K562 (cell line): ENCODE results near the gene FANK1. TPM values are rescaled to one million over a fixed set of nuclear protein-coding genes. Genes with fewer than 3 reads are reported as not detected.

Experiments
- ATAC-seq: fragments of 200-7000 bp; cut with Tn5 transposase; 3 replicates; pipeline ENCODE4 v1.9.1; 2020; ENCODE audit warnings: moderate library complexity
- BruUV-seq: library from RNA; stranded (reverse); fragments of 400-500 nt; replicated peaks from 2 replicates; lab custom pipeline; 2021; lab: Mats Ljungman, UMichigan
- CTCF ChIA-PET: fragments of 300-600 bp; formaldehyde crosslinking; extraction: SDS; loops from one replicate; lab custom pipeline; 2021; ENCODE audit warnings: low intra/inter-chr PET ratio; lab: Yijun Ruan, JAX
- POLR2A ChIA-PET: fragments of 300-600, 350-650 bp; sonication (Branson Sonifier 250); formaldehyde crosslinking; extraction: SDS; loops from one replicate; lab custom pipeline; 2021; ENCODE audit warnings: antibody characterized with exemption, inconsistent platforms; lab: Yijun Ruan, JAX
- DNase-seq, 4 experiments: peaks; one replicate each; pipeline versions ENCODE4 v3.0.0 to v3.0.0-alpha.2; 2011 to 2018; ENCODE audit warnings: low spot score in 3 of 4, mixed read lengths in 3 of 4; ENCODE audit errors: extremely low read depth in 1 of 4
- FAIRE-seq: peaks from 2 replicates; lab custom pipeline; 2011; peaks lifted over from hg19 to GRCh38; lab: Jason Lieb, UNC
- H2AFZ ChIP-seq: 2 replicates; pipeline ENCODE4 v1.6.0; 2011; ENCODE audit warnings: low read depth, low read length, control low read depth, inconsistent platforms
- H3K27ac ChIP-seq: fragments of 200-600 bp; 3 replicates; pipeline ENCODE4 v1.8.0; 2011; ENCODE audit warnings: low read depth, mild to moderate bottlenecking, control low read depth, inconsistent platforms, low read length, moderate library complexity, mixed read lengths; ENCODE audit errors: extremely low read depth
- H3K27me3 ChIP-seq, 2 experiments: fragments of 300-600 bp in 1 of 2; 2 replicates in 1 of 2; 3 replicates in 1 of 2; pipeline versions ENCODE4 v1.6.0 to v1.8.0; 2011; ENCODE audit warnings: inconsistent platforms in 2 of 2, low read length in 2 of 2, mild to moderate bottlenecking in 1 of 2, mixed read lengths in 1 of 2, moderate library complexity in 1 of 2; ENCODE audit not compliant: control insufficient read depth in 2 of 2, insufficient read depth in 2 of 2
- H3K36me3 ChIP-seq: fragments of 300-600 bp; 3 replicates; pipeline ENCODE4 v1.8.0; 2011; ENCODE audit warnings: mild to moderate bottlenecking, low read length, inconsistent platforms; ENCODE audit not compliant: control insufficient read depth, insufficient read depth
- H3K4me1 ChIP-seq, 2 experiments: fragments of 200-600 bp in 1 of 2; replicated peaks in 1 of 2; 2 replicates in 1 of 2; 3 replicates in 1 of 2; pipeline versions ENCODE4 v1.5.1 to v1.8.0; 2011; ENCODE audit warnings: inconsistent platforms in 2 of 2, low read length in 2 of 2, mild to moderate bottlenecking in 1 of 2, mixed read lengths in 1 of 2, moderate library complexity in 1 of 2; ENCODE audit not compliant: control insufficient read depth in 2 of 2, insufficient read depth in 2 of 2
- H3K4me2 ChIP-seq: 2 replicates; pipeline ENCODE4 v1.6.1; 2011; ENCODE audit warnings: low read length, control low read depth, inconsistent platforms, mixed read lengths; ENCODE audit not compliant: insufficient read depth
- H3K4me3 ChIP-seq: fragments of 200-600 bp; sonication (generic), shearing (Covaris generic); 2 replicates; pipeline ENCODE4 v1.5.1; 2016; ENCODE audit warnings: control low read depth, inconsistent platforms
- H3K79me2 ChIP-seq: fragments of 200-600 bp; 3 replicates; pipeline ENCODE4 v1.8.0; 2011; ENCODE audit warnings: low read length, inconsistent platforms; ENCODE audit not compliant: control insufficient read depth, insufficient read depth
- H3K9ac ChIP-seq, 2 experiments: 2 replicates each; pipeline versions ENCODE4 v1.6.0 to v1.6.1; 2011; ENCODE audit warnings: low read depth in 2 of 2, low read length in 2 of 2, control low read depth in 1 of 2, inconsistent platforms in 1 of 2, mild to moderate bottlenecking in 1 of 2, mixed read lengths in 1 of 2; ENCODE audit not compliant: insufficient read depth in 1 of 2
- H3K9me1 ChIP-seq: one replicate; pipeline ENCODE4 v1.6.0; 2011; ENCODE audit warnings: inconsistent platforms, mild to moderate bottlenecking, low read length, moderate library complexity; ENCODE audit not compliant: control insufficient read depth, insufficient read depth
- H3K9me3 ChIP-seq: replicated peaks from 2 replicates; pipeline ENCODE4 v1.5.1; 2011; ENCODE audit warnings: low read depth, low read length, inconsistent platforms; ENCODE audit not compliant: control insufficient read depth, insufficient read depth
- H4K20me1 ChIP-seq: replicated peaks from 2 replicates; pipeline ENCODE4 v1.6.1; 2011; ENCODE audit warnings: low read length, inconsistent platforms, mixed read lengths; ENCODE audit not compliant: control insufficient read depth, insufficient read depth
- ARNT ChIP-seq, 2 experiments: fragments of 450-650 bp; IDR thresholded peaks; 2 replicates each; pipeline ENCODE4 v1.6.1; 2016; ENCODE audit warnings: mild to moderate bottlenecking in 1 of 2
- EP400 ChIP-seq: fragments of 450-650 bp; IDR thresholded peaks from 2 replicates; pipeline ENCODE4 v1.6.1; 2017; ENCODE audit warnings: antibody characterized with exemption, mild to moderate bottlenecking, moderate library complexity
- GTF2F1 ChIP-seq: IDR thresholded peaks from 2 replicates; pipeline ENCODE4 v1.6.1; 2011; ENCODE audit warnings: low read depth, low read length, improper control_type of control experiment
- KLF16 ChIP-seq: IDR thresholded peaks from 2 replicates; pipeline ENCODE4 v1.6.1; 2016; ENCODE audit warnings: antibody characterized with exemption
- PURB ChIP-seq: sonication (generic); formaldehyde crosslinking; IDR thresholded peaks from 2 replicates; pipeline ENCODE4 v1.9.0; 2021; ENCODE audit warnings: low read depth, mild to moderate bottlenecking, missing genetic modification reagents
- RAD21 ChIP-seq, 2 experiments: fragments of 250-450 bp in 1 of 2; fragments of 450-650 bp in 1 of 2; sonication (Bioruptor Pico) in 1 of 2; formaldehyde crosslinking in 1 of 2; IDR thresholded peaks in 1 of 2; conservative IDR thresholded peaks in 1 of 2; 2 replicates each; pipeline versions ENCODE4 v1.4.0 to v1.8.0; 2020 to 2022; ENCODE audit warnings: mild to moderate bottlenecking in 2 of 2, moderate library complexity in 1 of 2
- WGBS: fragments of 100-300 bp; shearing (Covaris generic); methylation state at CpG from one replicate; pipeline ENCODE4 v1.1.6; 2016; ENCODE audit warnings: low coverage, mixed read lengths; ENCODE audit not compliant: insufficient coverage; ENCODE audit errors: missing lambda C conversion rate; 5-methylcytosine and 5-hydroxymethylcytosine counted together
- in situ Hi-C: fragments of 300-500 bp; cut with MboI; formaldehyde crosslinking; loops from 4 replicates; pipeline ENCODE4 v1.15.0; 2018; ENCODE audit warnings: inconsistent platforms, mixed read lengths
- intact Hi-C: fragments of 100-400 bp; cut with micrococcal nuclease; formaldehyde crosslinking; loops from 2 replicates; pipeline ENCODE4 v1.14.2; 2022
- polyA plus RNA-seq, 8 experiments: library from polyadenylated mRNA; depleted of rRNA in 4 of 8; stranded (reverse) in 5 of 8; unstranded in 3 of 8; fragments of >200 nt; fragmentation: Nextera tagmentation in 2 of 8; fragmentation: Illumina TruSeq in 1 of 8; extraction: Ambion mirVana in 2 of 8; extraction: Trizol in 1 of 8; gene quantifications; 2 replicates each; pipeline versions ENCODE4 v1.2.1 to v1.2.3, GENCODE V29; 2011 to 2014; ENCODE audit warnings: inconsistent platforms in 1 of 8, missing spikeins in 1 of 8
- total RNA-seq, 7 experiments: library from RNA; depleted of rRNA in 6 of 7; stranded (reverse); fragments of >200 nt in 6 of 7; fragmentation: Illumina TruSeq in 2 of 7; extraction: Trizol in 2 of 7; gene quantifications; 2 replicates each; pipeline versions ENCODE4 v1.2.1 to v1.2.3, GENCODE V29; 2011 to 2021; ENCODE audit warnings: low replicate concordance in 1 of 7
- TF ChIP-seq, protein P1 (sequence below), 3 experiments: IDR thresholded peaks in 2 of 3; conservative IDR thresholded peaks in 1 of 3; 2 replicates each; pipeline ENCODE4 v1.5.1; 2011 to 2012; ENCODE audit warnings: low read length in 3 of 3, mild to moderate bottlenecking in 3 of 3, control low read depth in 2 of 3, improper control_type of control experiment in 1 of 3, inconsistent platforms in 1 of 3, low read depth in 1 of 3, mixed read lengths in 1 of 3, moderate library complexity in 1 of 3; ENCODE audit not compliant: insufficient read depth in 2 of 3
- TF ChIP-seq, protein P2 (sequence below): fragments of 250-450 bp; sonication (Bioruptor Pico); IDR thresholded peaks from 2 replicates; pipeline ENCODE4 v1.8.0; 2021; ENCODE audit warnings: moderate library complexity, mild to moderate bottlenecking, inconsistent platforms
- TF ChIP-seq, protein P3 (sequence below): fragments of 450-650 bp; IDR thresholded peaks from 2 replicates; pipeline ENCODE4 v1.6.1; 2018; ENCODE audit warnings: mild to moderate bottlenecking, low read depth; ENCODE audit not compliant: partially characterized antibody

Gene FANK1
- total and polyA plus RNA-seq, 9 of the 15 experiments (the other 6 are each of a cell fraction or from before 2014, with no cell fraction given) = 0.11 to 2.3 (median 0.51) TPM; not detected in 1

DNA sequence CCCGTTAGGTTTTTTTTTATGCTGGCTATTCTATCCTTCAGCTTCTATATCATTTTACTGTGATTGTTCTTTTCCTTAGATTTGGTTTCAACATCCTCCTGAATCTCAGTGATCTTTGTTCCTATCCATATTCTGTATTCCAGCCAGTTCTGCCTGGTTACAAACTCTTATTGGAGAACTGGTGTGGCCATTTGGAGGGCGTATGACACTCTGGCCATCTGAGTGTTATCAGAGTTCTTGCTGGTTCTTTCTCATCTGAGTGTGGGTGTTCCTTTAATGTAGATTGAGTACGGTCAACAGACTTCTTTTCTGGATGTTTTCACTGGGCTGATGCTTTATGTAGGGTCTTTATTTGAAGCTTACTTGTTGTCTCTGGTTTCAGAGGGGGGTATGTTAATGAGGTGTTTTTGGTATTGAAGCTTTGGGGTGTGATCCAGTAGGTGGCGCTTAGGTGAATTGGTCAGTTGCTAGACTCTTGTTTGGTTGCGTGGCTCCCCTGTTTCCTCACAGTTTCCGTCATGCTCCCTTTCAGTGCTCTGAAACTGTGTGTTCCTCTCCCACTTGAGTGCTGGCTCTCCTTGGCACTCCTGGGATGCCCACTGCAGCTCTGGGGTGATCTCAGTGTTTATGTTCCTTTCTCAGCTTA lies 80.7 kb downstream of the FANK1 start (continued):
- TF ChIP-seq, protein P1, sequence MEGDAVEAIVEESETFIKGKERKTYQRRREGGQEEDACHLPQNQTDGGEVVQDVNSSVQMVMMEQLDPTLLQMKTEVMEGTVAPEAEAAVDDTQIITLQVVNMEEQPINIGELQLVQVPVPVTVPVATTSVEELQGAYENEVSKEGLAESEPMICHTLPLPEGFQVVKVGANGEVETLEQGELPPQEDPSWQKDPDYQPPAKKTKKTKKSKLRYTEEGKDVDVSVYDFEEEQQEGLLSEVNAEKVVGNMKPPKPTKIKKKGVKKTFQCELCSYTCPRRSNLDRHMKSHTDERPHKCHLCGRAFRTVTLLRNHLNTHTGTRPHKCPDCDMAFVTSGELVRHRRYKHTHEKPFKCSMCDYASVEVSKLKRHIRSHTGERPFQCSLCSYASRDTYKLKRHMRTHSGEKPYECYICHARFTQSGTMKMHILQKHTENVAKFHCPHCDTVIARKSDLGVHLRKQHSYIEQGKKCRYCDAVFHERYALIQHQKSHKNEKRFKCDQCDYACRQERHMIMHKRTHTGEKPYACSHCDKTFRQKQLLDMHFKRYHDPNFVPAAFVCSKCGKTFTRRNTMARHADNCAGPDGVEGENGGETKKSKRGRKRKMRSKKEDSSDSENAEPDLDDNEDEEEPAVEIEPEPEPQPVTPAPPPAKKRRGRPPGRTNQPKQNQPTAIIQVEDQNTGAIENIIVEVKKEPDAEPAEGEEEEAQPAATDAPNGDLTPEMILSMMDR (IDR thresholded peaks at IDR 0.05 in 2 of 3, conservative IDR thresholded peaks at IDR 0.05 in 1 of 3; ENCODE audit: insufficient read depth in 2 of 3, low read depth in 1 of 3, low read length in 3 of 3) = peak; percentile 35 to 45 (median 39); a peak in 4 of 6 replicates
- peak in 1 of 2 experiments; percentile 27; a peak in 1 of 4 replicates for TF ChIP-seq RAD21 (CRISPR knock-in tag; conservative IDR thresholded peaks at IDR 0.05 in 1 of 2, IDR thresholded peaks at IDR 0.05 in 1 of 2)

DNA sequence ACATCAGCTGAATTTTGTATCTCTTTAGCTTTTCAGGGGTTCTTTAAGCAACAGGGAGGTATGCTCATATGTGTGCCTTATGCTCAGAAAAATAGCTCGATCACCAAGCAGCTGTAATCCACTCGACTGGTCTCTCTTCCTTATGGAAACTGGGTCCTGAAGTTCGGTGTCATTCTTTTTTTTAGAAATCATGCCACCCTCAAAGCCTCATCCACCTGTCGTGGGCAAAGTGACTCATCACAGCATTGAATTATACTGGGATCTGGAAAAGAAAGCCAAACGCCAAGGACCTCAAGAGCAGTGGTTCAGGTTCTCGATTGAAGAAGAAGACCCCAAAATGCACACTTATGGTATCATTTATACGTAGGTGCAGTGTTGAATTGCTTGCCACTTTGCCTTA lies 83.6 kb downstream of the FANK1 start:
- Histone ChIP-seq H2AFZ (no peak overlapping the region), H3K9ac (no peak overlapping the region), H3K9me3 (no peaks in the 10 kb centered on the region), H3K36me3 (no peaks in the 10 kb centered on the region), H3K4me3 (no peak overlapping the region), H3K4me2 (no peak overlapping the region), H4K20me1 (peaks cover 3% of the 10 kb centered on the region; the same call in 1 of the 2 replicates), H3K27me3 (peaks cover 0 to 13% of the 10 kb centered on the region in 2 experiments; a peak in 2 of 5 replicates), H3K9me1 (no peaks in the 10 kb centered on the region), H3K79me2 (no peaks in the 10 kb centered on the region), H3K27ac (no peak overlapping the region), H3K4me1 (no peaks in the 10 kb centered on the region; a peak in 2 of 5 replicates)
- in situ Hi-C loops (loop anchor here (10.0 kb wide), 2 partner anchors 115 to 525 kb away; no protein-coding TSS in a partner anchor), intact Hi-C loops (loop anchor here (5.0 to 10.0 kb wide), 5 partner anchors 113 to 765 kb away; partner anchors contain the start of gene ADAM12)
- no TSS peak for BruUV-seq
- no peak for FAIRE-seq
- no peak for DNase-seq
- no peak for ATAC-seq
- ChIA-PET POLR2A (interaction anchor here (0.5 kb wide), 1 partner anchor 423 kb away, joined by 3 read pairs; no protein-coding TSS in a partner anchor), CTCF (no interaction called here)
- WGBS = 3% methylated on average over 7 of the region's 7 CpGs
- TF ChIP-seq PURB (CRISPR knock-in tag) = no peak
- TF ChIP-seq, protein P2, sequence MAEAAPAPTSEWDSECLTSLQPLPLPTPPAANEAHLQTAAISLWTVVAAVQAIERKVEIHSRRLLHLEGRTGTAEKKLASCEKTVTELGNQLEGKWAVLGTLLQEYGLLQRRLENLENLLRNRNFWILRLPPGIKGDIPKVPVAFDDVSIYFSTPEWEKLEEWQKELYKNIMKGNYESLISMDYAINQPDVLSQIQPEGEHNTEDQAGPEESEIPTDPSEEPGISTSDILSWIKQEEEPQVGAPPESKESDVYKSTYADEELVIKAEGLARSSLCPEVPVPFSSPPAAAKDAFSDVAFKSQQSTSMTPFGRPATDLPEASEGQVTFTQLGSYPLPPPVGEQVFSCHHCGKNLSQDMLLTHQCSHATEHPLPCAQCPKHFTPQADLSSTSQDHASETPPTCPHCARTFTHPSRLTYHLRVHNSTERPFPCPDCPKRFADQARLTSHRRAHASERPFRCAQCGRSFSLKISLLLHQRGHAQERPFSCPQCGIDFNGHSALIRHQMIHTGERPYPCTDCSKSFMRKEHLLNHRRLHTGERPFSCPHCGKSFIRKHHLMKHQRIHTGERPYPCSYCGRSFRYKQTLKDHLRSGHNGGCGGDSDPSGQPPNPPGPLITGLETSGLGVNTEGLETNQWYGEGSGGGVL = no peak
- TF ChIP-seq EP400 = no peak
- no peak for TF ChIP-seq KLF16
- no peak for TF ChIP-seq ARNT (IDR thresholded peaks at IDR 0.05)
- TF ChIP-seq GTF2F1 = no peak
- TF ChIP-seq, protein P3, sequence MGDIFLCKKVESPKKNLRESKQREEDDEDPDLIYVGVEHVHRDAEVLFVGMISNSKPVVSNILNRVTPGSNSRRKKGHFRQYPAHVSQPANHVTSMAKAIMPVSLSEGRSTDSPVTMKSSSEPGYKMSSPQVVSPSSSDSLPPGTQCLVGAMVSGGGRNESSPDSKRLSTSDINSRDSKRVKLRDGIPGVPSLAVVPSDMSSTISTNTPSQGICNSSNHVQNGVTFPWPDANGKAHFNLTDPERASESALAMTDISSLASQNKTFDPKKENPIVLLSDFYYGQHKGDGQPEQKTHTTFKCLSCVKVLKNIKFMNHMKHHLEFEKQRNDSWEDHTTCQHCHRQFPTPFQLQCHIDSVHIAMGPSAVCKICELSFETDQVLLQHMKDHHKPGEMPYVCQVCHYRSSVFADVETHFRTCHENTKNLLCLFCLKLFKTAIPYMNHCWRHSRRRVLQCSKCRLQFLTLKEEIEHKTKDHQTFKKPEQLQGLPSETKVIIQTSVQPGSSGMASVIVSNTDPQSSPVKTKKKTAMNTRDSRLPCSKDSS = no peak
